MM.1S (cell line): Measurements from ENCODE around the gene CS.

ENCODE experiments used
- DNase-seq: peaks from one replicate; pipeline ENCODE4 v3.0.0-alpha.2; 2015
- H2AFZ ChIP-seq: fragments of 300-600 bp; sonication (generic); 2 replicates; pipeline ENCODE4 v1.6.0; 2016; ENCODE audit warnings: antibody characterized with exemption, low read length
- H3F3A ChIP-seq: fragments of 300-600 bp; sonication (generic); 2 replicates; pipeline ENCODE4 v1.6.1; 2016; ENCODE audit warnings: mild to moderate bottlenecking, antibody characterized with exemption, low read length, moderate library complexity, mixed read lengths; ENCODE audit not compliant: insufficient read depth
- H3K27ac ChIP-seq: fragments of 300-600 bp; sonication (generic); 2 replicates; pipeline ENCODE4 v1.5.1; 2016; ENCODE audit warnings: mild to moderate bottlenecking, low read length
- H3K27me3 ChIP-seq: fragments of 300-600 bp; sonication (generic); replicated peaks from 2 replicates; pipeline ENCODE4 v1.6.0; 2016; ENCODE audit warnings: low read length; ENCODE audit not compliant: insufficient read depth
- H3K36me3 ChIP-seq: fragments of 300-600 bp; sonication (generic); replicated peaks from 2 replicates; pipeline ENCODE4 v1.6.1; 2016; ENCODE audit warnings: mild to moderate bottlenecking, low read length, mixed read lengths; ENCODE audit not compliant: insufficient read depth
- H3K4me1 ChIP-seq: fragments of 300-600 bp; sonication (generic); 2 replicates; pipeline ENCODE4 v1.6.1; 2016; ENCODE audit warnings: low read length, mixed read lengths
- H3K4me2 ChIP-seq: fragments of 300-600 bp; sonication (generic); 2 replicates; pipeline ENCODE4 v1.6.0; 2016; ENCODE audit warnings: low read depth, low read length
- H3K4me3 ChIP-seq: fragments of 300-600 bp; sonication (generic); 2 replicates; pipeline ENCODE4 v1.5.1; 2016; ENCODE audit warnings: low read length, mixed read lengths
- H3K79me2 ChIP-seq: fragments of 300-600 bp; sonication (generic); 2 replicates; pipeline ENCODE4 v1.6.1; 2016; ENCODE audit warnings: mixed run types, low read length, mixed read lengths
- H3K9ac ChIP-seq: fragments of 300-600 bp; sonication (generic); 2 replicates; pipeline ENCODE4 v1.6.1; 2016; ENCODE audit warnings: low read length, mixed read lengths
- H3K9me2 ChIP-seq: fragments of 300-600 bp; sonication (generic); replicated peaks from 2 replicates; pipeline ENCODE4 v1.6.1; 2016; ENCODE audit warnings: mild to moderate bottlenecking, low read length, mixed read lengths; ENCODE audit not compliant: insufficient read depth
- H3K9me3 ChIP-seq: fragments of 300-600 bp; sonication (generic); replicated peaks from 2 replicates; pipeline ENCODE4 v1.6.1; 2016; ENCODE audit warnings: mild to moderate bottlenecking, low read length, mixed read lengths; ENCODE audit not compliant: insufficient read depth
- H4K20me1 ChIP-seq: fragments of 300-600 bp; sonication (generic); 2 replicates; pipeline ENCODE4 v1.6.1; 2016; ENCODE audit warnings: mild to moderate bottlenecking, low read length, moderate library complexity, mixed read lengths; ENCODE audit not compliant: insufficient read depth
- EZH2 ChIP-seq: fragments of 300-600 bp; sonication (generic); optimal IDR thresholded peaks from 2 replicates; pipeline ENCODE3; 2017; ENCODE audit warnings: low read depth, mild to moderate bottlenecking, antibody characterized with exemption, low read length, mixed read lengths
- EZH2phosphoT487 ChIP-seq: fragments of 300-600 bp; sonication (generic); IDR thresholded peaks from 2 replicates; pipeline ENCODE4 v1.6.1; 2018; ENCODE audit warnings: antibody characterized with exemption, low read length
- TF ChIP-seq, protein P1 (sequence below): fragments of 300-600 bp; sonication (generic); IDR thresholded peaks from 2 replicates; pipeline ENCODE4 v1.5.1; 2016; ENCODE audit warnings: antibody characterized with exemption, low read length, mixed read lengths

The CS gene

DNA sequence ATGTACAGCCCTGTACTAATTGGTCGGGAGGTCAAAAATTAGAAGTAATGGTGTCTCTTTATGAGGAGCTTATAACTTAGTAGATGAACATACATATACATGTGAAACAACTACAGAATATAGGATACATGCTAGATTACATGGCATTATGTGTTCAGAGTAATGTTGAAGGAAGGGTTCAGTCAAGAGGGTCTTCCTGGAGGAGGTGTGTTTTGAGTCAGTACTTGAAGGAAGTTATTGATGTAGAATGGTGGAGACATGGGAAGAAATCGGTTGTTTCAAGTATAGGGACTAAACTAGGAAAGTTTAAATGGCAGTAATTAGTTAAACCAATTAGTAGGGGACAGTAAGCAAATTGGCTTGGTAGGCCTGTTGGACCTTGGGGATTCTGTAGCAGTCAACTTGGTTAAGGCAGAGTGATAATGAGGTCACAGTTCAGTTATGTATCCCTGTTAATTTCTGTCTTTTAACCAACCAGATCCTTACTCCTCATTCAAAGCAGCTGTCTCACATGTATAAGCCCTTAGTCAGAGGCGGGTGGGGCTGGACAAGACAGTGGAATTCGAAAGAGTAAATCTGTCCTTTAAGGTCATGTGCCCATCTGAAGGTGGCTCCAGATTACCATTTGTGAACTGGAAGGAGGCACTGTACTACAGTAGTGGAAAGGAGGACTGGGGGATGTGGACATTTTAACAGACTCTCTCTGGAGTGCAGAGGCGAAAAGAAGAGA lies 38.5 kb downstream of the CS start:
- Histone ChIP-seq H3F3A (no peaks in the 10 kb centered on the region), H3K79me2 (peaks cover 14% of the 10 kb centered on the region), H3K4me2 (no peak overlapping the region), H3K4me3 (no peak overlapping the region), H3K9ac (no peak overlapping the region), H3K36me3 (no peaks in the 10 kb centered on the region), H3K27me3 (no peaks in the 10 kb centered on the region), H4K20me1 (no peaks in the 10 kb centered on the region), H3K4me1 (0 out of 2 replicates have a peak, but pooled peaks cover 4% of the 10 kb centered on the region), H3K27ac (no peak overlapping the region), H2AFZ (no peak overlapping the region), H3K9me2 (no peaks in the 10 kb centered on the region), H3K9me3 (no peaks in the 10 kb centered on the region)
- no peak for DNase-seq
- TF ChIP-seq EZH2phosphoT487 (no peak), EZH2 (no peak)
- TF ChIP-seq, protein P1, sequence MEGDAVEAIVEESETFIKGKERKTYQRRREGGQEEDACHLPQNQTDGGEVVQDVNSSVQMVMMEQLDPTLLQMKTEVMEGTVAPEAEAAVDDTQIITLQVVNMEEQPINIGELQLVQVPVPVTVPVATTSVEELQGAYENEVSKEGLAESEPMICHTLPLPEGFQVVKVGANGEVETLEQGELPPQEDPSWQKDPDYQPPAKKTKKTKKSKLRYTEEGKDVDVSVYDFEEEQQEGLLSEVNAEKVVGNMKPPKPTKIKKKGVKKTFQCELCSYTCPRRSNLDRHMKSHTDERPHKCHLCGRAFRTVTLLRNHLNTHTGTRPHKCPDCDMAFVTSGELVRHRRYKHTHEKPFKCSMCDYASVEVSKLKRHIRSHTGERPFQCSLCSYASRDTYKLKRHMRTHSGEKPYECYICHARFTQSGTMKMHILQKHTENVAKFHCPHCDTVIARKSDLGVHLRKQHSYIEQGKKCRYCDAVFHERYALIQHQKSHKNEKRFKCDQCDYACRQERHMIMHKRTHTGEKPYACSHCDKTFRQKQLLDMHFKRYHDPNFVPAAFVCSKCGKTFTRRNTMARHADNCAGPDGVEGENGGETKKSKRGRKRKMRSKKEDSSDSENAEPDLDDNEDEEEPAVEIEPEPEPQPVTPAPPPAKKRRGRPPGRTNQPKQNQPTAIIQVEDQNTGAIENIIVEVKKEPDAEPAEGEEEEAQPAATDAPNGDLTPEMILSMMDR = no peak

DNA sequence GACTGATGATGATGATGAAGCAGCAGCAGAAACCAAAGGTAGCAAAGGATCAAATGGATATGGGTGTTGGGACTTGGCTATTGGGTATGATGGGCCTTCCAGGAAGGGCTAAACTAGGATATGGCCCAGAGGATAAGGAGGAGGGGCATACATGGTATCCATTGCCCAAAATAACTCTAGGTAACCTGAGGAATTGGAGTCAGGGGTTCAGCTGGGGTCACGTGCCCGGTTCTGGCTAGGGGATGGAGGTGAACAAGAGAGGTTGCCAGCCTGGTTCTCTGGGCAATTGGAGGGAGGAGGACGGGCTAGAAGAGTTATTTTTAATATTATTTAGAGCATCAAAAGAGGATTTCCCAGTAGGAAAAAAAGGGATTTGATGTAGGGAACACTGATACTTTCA lies 39.2 kb downstream of the CS start:
- Histone ChIP-seq H4K20me1 (no peaks in the 10 kb centered on the region), H3K79me2 (peaks cover 22% of the 10 kb centered on the region), H3K36me3 (no peaks in the 10 kb centered on the region), H2AFZ (no peak overlapping the region), H3K27ac (no peak overlapping the region), H3K9me2 (no peaks in the 10 kb centered on the region), H3K9me3 (no peaks in the 10 kb centered on the region), H3K4me1 (0 out of 2 replicates have a peak, but pooled peaks cover 4% of the 10 kb centered on the region), H3F3A (no peaks in the 10 kb centered on the region), H3K4me3 (no peak overlapping the region), H3K27me3 (no peaks in the 10 kb centered on the region), H3K4me2 (no peak overlapping the region), H3K9ac (no peak overlapping the region)
- TF ChIP-seq, protein P1 = no peak
- TF ChIP-seq EZH2phosphoT487 = no peak
- no peak for TF ChIP-seq EZH2
- DNase-seq = no peak

GRCh38 chr12:56260380-56260779 lies 39.8 kb downstream of the CS start:
- H3K9me3 ChIP-seq = no peaks in the 10 kb centered on the region
- no peak for DNase-seq
- no peak overlapping the region for H2AFZ ChIP-seq
- H3K9ac ChIP-seq = no peak overlapping the region
- no peaks in the 10 kb centered on the region for H4K20me1 ChIP-seq
- H3K9me2 ChIP-seq = no peaks in the 10 kb centered on the region
- H3K27me3 ChIP-seq = no peaks in the 10 kb centered on the region
- no peak overlapping the region for H3K27ac ChIP-seq
- H3K4me1 ChIP-seq = 0 out of 2 replicates have a peak, but pooled peaks cover 4% of the 10 kb centered on the region
- TF ChIP-seq, protein P1 = no peak
- TF ChIP-seq EZH2phosphoT487 = no peak
- TF ChIP-seq EZH2 = no peak
- peaks cover 27% of the 10 kb centered on the region for H3K79me2 ChIP-seq
- no peak overlapping the region for H3K4me2 ChIP-seq
- no peak overlapping the region for H3K4me3 ChIP-seq
- H3F3A ChIP-seq = no peaks in the 10 kb centered on the region
- H3K36me3 ChIP-seq = no peaks in the 10 kb centered on the region
